GM13977 (cell line): Measurements from ENCODE around the gene ADAMTS16.

Source experiments
- DNase-seq: peaks from one replicate; pipeline ENCODE4 v3.0.0; 2012; ENCODE audit warnings: low spot score
- in situ Hi-C: fragments of 300-500 bp; cut with MboI; formaldehyde crosslinking; loops from one replicate; pipeline ENCODE4 v1.12.0; 2022; ENCODE audit warnings: low sequenced_read_pairs, low pct_unique_long_range_greater_than_20kb, mixed read lengths, inconsistent platforms; ENCODE audit not compliant: unreplicated experiment
- TF ChIP-seq, protein P1 (sequence below): IDR thresholded peaks from 2 replicates; pipeline ENCODE4 v1.5.1; 2012; ENCODE audit warnings: mild to moderate bottlenecking, control low read depth; ENCODE audit not compliant: insufficient read depth; ENCODE audit errors: extremely low read depth, missing control alignments

ADAMTS16 gene

GRCh38 chr5:5104550-5104949 lies 35.6 kb upstream of the ADAMTS16 start:
- TF ChIP-seq, protein P1, sequence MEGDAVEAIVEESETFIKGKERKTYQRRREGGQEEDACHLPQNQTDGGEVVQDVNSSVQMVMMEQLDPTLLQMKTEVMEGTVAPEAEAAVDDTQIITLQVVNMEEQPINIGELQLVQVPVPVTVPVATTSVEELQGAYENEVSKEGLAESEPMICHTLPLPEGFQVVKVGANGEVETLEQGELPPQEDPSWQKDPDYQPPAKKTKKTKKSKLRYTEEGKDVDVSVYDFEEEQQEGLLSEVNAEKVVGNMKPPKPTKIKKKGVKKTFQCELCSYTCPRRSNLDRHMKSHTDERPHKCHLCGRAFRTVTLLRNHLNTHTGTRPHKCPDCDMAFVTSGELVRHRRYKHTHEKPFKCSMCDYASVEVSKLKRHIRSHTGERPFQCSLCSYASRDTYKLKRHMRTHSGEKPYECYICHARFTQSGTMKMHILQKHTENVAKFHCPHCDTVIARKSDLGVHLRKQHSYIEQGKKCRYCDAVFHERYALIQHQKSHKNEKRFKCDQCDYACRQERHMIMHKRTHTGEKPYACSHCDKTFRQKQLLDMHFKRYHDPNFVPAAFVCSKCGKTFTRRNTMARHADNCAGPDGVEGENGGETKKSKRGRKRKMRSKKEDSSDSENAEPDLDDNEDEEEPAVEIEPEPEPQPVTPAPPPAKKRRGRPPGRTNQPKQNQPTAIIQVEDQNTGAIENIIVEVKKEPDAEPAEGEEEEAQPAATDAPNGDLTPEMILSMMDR: no peak
- in situ Hi-C loops: no loop called here

DNA sequence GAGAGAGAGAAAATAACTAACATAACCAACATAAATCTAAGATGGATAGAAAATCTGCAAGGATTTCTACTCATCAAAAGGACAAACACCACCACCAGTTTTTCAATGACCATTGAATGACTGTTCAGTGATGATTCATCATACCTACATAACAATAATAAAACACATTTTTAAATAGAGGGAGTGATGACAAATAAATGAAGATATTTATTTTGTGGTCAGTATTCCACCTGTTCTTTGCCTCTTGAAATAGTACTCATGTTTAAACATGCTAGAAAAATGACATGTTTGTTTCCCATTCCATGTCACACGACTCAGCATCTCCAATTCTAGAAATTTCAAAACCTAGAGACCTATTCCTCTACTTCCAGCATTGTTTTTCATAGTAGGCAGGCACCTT lies 34.6 kb upstream of the ADAMTS16 start:
- no peak for DNase-seq
- TF ChIP-seq, protein P1: no peak
- in situ Hi-C loops: no loop called here

More at GRCh38 chr5:5104550-5104949, 35.6 kb upstream of the ADAMTS16 start:
- no peak for DNase-seq

- TF ChIP-seq, protein P1: no peak
- no peak for DNase-seq
- in situ Hi-C loops: no loop called here
Measured at GRCh38 chr5:5116956-5117355, 23.2 kb upstream of the ADAMTS16 start.

- in situ Hi-C loops: no loop called here
- no peak for DNase-seq
- TF ChIP-seq, protein P1: no peak
Measured at GRCh38 chr5:5122776-5123175, 17.4 kb upstream of the ADAMTS16 start.

- no peak for DNase-seq
- TF ChIP-seq, protein P1: no peak
- in situ Hi-C loops: no loop called here
Measured at GRCh38 chr5:5124231-5124630, 15.9 kb upstream of the ADAMTS16 start.

- in situ Hi-C loops: loop anchor here (25.0 kb wide), 1 partner anchor 286 kb away; the partner anchor contains the start of gene ICE1
- TF ChIP-seq, protein P1: no peak
- no peak for DNase-seq
Measured at GRCh38 chr5:5126444-5126843, 13.7 kb upstream of the ADAMTS16 start.

DNA sequence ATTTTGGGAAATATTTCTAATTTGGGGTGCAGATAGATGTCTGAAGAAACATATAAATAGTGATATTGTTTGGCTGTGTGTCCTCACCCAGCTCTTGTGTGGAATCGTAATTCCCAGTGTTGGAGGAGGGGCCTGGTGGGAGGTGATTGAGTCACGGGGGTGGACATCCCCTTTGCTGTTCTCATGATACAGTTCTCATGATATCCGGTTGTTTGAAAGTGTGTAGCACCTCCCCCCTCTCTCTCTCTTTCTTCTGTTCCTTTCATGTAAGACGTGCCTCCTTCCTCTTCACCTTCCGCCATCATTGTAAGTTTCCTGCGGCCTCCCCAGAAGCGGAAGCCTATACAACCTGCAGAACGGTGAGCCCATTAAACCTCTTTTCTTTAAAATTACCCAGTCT lies 11.4 kb upstream of the ADAMTS16 start:
- TF ChIP-seq, protein P1: no peak
- in situ Hi-C loops: loop anchor here (25.0 kb wide), 1 partner anchor 284 kb away; the partner anchor contains the start of gene ICE1
- no peak for DNase-seq
